LNCaP clone FGC (cell line): ENCODE measurements around the gene NR2F2.

ENCODE experiments used
- DNase-seq: peaks from one replicate; pipeline ENCODE4 v3.0.0-alpha.2; 2011; ENCODE audit warnings: low read depth
- H3K4me3 ChIP-seq: 2 replicates; pipeline ENCODE4 v1.5.1; 2011; ENCODE audit warnings: mild to moderate bottlenecking, low read depth, low read length, control low read depth
- CTCF ChIP-seq: IDR thresholded peaks from 2 replicates; pipeline ENCODE4 v1.5.1; 2012; ENCODE audit warnings: mild to moderate bottlenecking; ENCODE audit not compliant: control insufficient read depth, insufficient read depth; ENCODE audit errors: extremely low read depth

NR2F2 gene

GRCh38 chr15:96358001-96358801 is 27.7 kb downstream of the NR2F2 start:
- H3K4me3 ChIP-seq: no peak overlapping the region
- TF ChIP-seq CTCF: no peak
- no peak for DNase-seq

- no peak for TF ChIP-seq CTCF
- no peak for DNase-seq
- H3K4me3 ChIP-seq: no peak overlapping the region
Measured at GRCh38 chr15:96358821-96359615, 28.5 kb downstream of the NR2F2 start.

GRCh38 chr15:96359616-96360521 is 29.4 kb downstream of the NR2F2 start:
- DNase-seq: no peak
- no peak overlapping the region for H3K4me3 ChIP-seq
- TF ChIP-seq CTCF: no peak

GRCh38 chr15:96360581-96361308 is 30.2 kb downstream of the NR2F2 start:
- TF ChIP-seq CTCF: no peak
- no peak for DNase-seq
- no peak overlapping the region for H3K4me3 ChIP-seq

- DNase-seq: no peak
- TF ChIP-seq CTCF: no peak
- H3K4me3 ChIP-seq: no peak overlapping the region
Measured at GRCh38 chr15:96361309-96362010, 31.0 kb downstream of the NR2F2 start.
